Spleen (tissue), 11 donors: ENCODE measurements around the gene KRTAP21-1. TPM values are rescaled to one million over a fixed set of nuclear protein-coding genes. Genes with fewer than 3 reads are reported as not detected.

Experiments used
- DNase-seq: peaks from one replicate; pipeline ENCODE4 v3.0.0-alpha.2; 2020
- H3K27ac ChIP-seq, 8 donors: fragments of 200-600 bp; sonication (generic) in 7 of 8; 1 replicate in 4 of 8; 2 replicates in 4 of 8; pipeline versions ENCODE4 v1.5.0 to v1.8.0; 2016 to 2021; ENCODE audit warnings: inconsistent platforms in 4 of 8, mild to moderate bottlenecking in 4 of 8, moderate library complexity in 1 of 8
- H3K27me3 ChIP-seq, 7 donors: fragments of 200-600 bp; sonication (generic) in 6 of 7; replicated peaks in 1 of 7; 1 replicate in 4 of 7; 2 replicates in 3 of 7; pipeline versions ENCODE4 v1.5.0 to v1.8.0; 2016 to 2021; ENCODE audit warnings: inconsistent platforms in 3 of 7, mild to moderate bottlenecking in 1 of 7
- H3K36me3 ChIP-seq, 6 donors: fragments of 200-600 bp; sonication (generic) in 5 of 6; 1 replicate in 4 of 6; 2 replicates in 2 of 6; pipeline versions ENCODE4 v1.5.0 to v1.8.0; 2016 to 2021; ENCODE audit warnings: inconsistent platforms in 2 of 6
- H3K4me1 ChIP-seq, 6 donors: fragments of 200-600 bp; sonication (generic) in 5 of 6; 1 replicate in 3 of 6; 2 replicates in 3 of 6; pipeline versions ENCODE4 v1.5.0 to v1.8.0; 2016 to 2021; ENCODE audit warnings: inconsistent platforms in 3 of 6
- H3K4me3 ChIP-seq, 8 donors: fragments of 200-600 bp; sonication (generic) in 7 of 8; 1 replicate in 4 of 8; 2 replicates in 4 of 8; pipeline versions ENCODE4 v1.5.0 to v1.8.0; 2016 to 2021; ENCODE audit warnings: inconsistent platforms in 4 of 8, mild to moderate bottlenecking in 4 of 8, moderate library complexity in 2 of 8
- H3K9me3 ChIP-seq, 8 donors: fragments of 200-600 bp; sonication (generic) in 7 of 8; 1 replicate in 4 of 8; 2 replicates in 4 of 8; pipeline versions ENCODE4 v1.5.0 to v1.8.0; 2016 to 2021; ENCODE audit warnings: inconsistent platforms in 4 of 8
- CTCF ChIP-seq, 11 experiments: fragments of 200-600 bp in 7 of 11; fragments of 450-650 bp in 4 of 11; sonication (generic) in 4 of 11; IDR thresholded peaks in 8 of 11; conservative IDR thresholded peaks in 3 of 11; 1 replicate in 7 of 11; 2 replicates in 4 of 11; pipeline versions ENCODE4 v1.4.0 to v1.8.0; 2016 to 2021; ENCODE audit warnings: antibody characterized with exemption in 11 of 11, inconsistent platforms in 4 of 11, mild to moderate bottlenecking in 1 of 11
- POLR2A ChIP-seq, 3 donors: fragments of 450-650 bp; IDR thresholded peaks; one replicate each; pipeline ENCODE4 v1.5.1; 2017; ENCODE audit warnings: antibody characterized with exemption in 3 of 3, mild to moderate bottlenecking in 1 of 3
- POLR2AphosphoS5 ChIP-seq, 3 donors: sonication (generic); formaldehyde crosslinking; IDR thresholded peaks; one replicate each; pipeline ENCODE4 v1.5.1; 2017; ENCODE audit warnings: antibody characterized with exemption in 3 of 3
- WGBS, 5 donors: extraction: QIAGEN DNeasy Blood & Tissue Kit in 3 of 5; methylation state at CpG; one replicate each; pipeline versions ENCODE4 v1.1.5 to v1.1.7; 2013 to 2018; 5-methylcytosine and 5-hydroxymethylcytosine counted together
- intact Hi-C: fragments of 100-400 bp; cut with DNase I; formaldehyde crosslinking; loops from one replicate; pipeline ENCODE4 v1.15.0; 2023; ENCODE audit warnings: low total_unique reads
- polyA plus RNA-seq, 3 donors: library from polyadenylated mRNA; stranded (reverse); fragments of 200-250 nt; gene quantifications; one replicate each; pipeline ENCODE4 v1.2.1, GENCODE V29; 2013
- total RNA-seq, 7 donors: library from RNA; depleted of rRNA in 3 of 7; stranded (reverse); fragments of >200 nt in 3 of 7; fragmentation: NEBNext Ultra II Directional in 4 of 7; extraction: Animal tissue kit (Norgen Biotek cat#: 25700) in 4 of 7; gene quantifications; one replicate each; pipeline versions ENCODE4 v1.1.0 to v1.2.1, GENCODE V29; 2016 to 2021
- donor health status: healthy with polysubstance abuse.
- donor health status: DM: no; HTN: no; CAD: no; lungs with moderate emphysema.
- donor health status: DM: no; HTN: no; CAD: no.
- donor health status: Bipolar disorder and iron deficiency.
- donor health status: healthy.
- donor health status: DM: no; HTN: no; CAD: no.
- donor health status: DM: yes; HTN: yes; CAD: no.

The KRTAP21-1 gene
- total and polyA plus RNA-seq, 10 donors: not detected

DNA sequence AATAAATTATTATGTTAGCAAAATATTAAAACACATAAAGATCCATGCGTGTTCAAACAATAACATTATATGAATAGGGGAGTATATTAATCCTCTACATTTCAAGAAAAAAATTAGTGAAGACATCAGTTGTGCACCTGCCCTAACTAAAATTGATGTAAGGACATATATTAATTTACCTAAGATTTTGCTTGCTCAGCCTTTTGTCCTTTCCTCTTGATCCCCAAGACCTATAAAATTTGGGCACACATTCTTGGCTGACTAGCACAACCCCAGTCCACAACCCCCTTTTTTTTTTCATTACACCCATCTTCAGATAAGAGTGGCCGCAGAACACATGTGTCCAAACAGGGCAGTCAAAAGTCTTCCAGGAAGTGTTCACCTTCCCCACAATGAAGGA lies 14.8 kb downstream of the KRTAP21-1 start:
- H3K27ac ChIP-seq: no peak overlapping the region
- no peak for DNase-seq
- intact Hi-C loops: no loop called here
- TF ChIP-seq CTCF (IDR thresholded peaks at IDR 0.05 in 8 of 11, conservative IDR thresholded peaks at IDR 0.05 in 3 of 11) (no peak), POLR2A (IDR thresholded peaks at IDR 0.05) (no peak), POLR2AphosphoS5 (IDR thresholded peaks at IDR 0.05) (no peak)
- no peaks in the 10 kb centered on the region for H3K4me1 ChIP-seq
- no peak overlapping the region for H3K4me3 ChIP-seq
- no peaks in the 10 kb centered on the region for H3K36me3 ChIP-seq
- peaks cover 0 to 7% (median 0%) of the 10 kb centered on the region in 8 donors for H3K9me3 ChIP-seq
- H3K27me3 ChIP-seq: no peaks in the 10 kb centered on the region
- 79 to 94% (median 87%) methylated on average over 2 of the region's 2 CpGs for WGBS, 5 donors

GRCh38 chr21:30733026-30733425 lies 22.2 kb downstream of the KRTAP21-1 start:
- no peaks in the 10 kb centered on the region for H3K27me3 ChIP-seq
- H3K4me1 ChIP-seq: no peaks in the 10 kb centered on the region
- H3K36me3 ChIP-seq: no peaks in the 10 kb centered on the region
- no peak overlapping the region for H3K4me3 ChIP-seq
- H3K9me3 ChIP-seq: peaks cover 0 to 11% (median 0%) of the 10 kb centered on the region in 8 donors
- 69 to 80% (median 77%) methylated on average over 1 of the region's 1 CpG for WGBS, 5 donors
- no peak overlapping the region for H3K27ac ChIP-seq
- no peak for DNase-seq
- TF ChIP-seq POLR2A (IDR thresholded peaks at IDR 0.05) (no peak), POLR2AphosphoS5 (IDR thresholded peaks at IDR 0.05) (no peak), CTCF (IDR thresholded peaks at IDR 0.05 in 8 of 11, conservative IDR thresholded peaks at IDR 0.05 in 3 of 11) (no peak)
- intact Hi-C loops: no loop called here

GRCh38 chr21:30726726-30727125 lies 28.5 kb downstream of the KRTAP21-1 start:
- H3K36me3 ChIP-seq: no peaks in the 10 kb centered on the region
- peaks cover 0 to 22% (median 0%) of the 10 kb centered on the region in 8 donors for H3K9me3 ChIP-seq
- no peaks in the 10 kb centered on the region for H3K27me3 ChIP-seq
- H3K4me1 ChIP-seq: no peaks in the 10 kb centered on the region
- no peak for DNase-seq
- 56 to 83% (median 69%) methylated on average over 1 of the region's 1 CpG for WGBS, 5 donors
- no peak overlapping the region for H3K27ac ChIP-seq
- TF ChIP-seq POLR2AphosphoS5 (IDR thresholded peaks at IDR 0.05) (no peak), POLR2A (IDR thresholded peaks at IDR 0.05) (no peak), CTCF (IDR thresholded peaks at IDR 0.05 in 8 of 11, conservative IDR thresholded peaks at IDR 0.05 in 3 of 11) (no peak)
- H3K4me3 ChIP-seq: no peak overlapping the region
- intact Hi-C loops: no loop called here

DNA sequence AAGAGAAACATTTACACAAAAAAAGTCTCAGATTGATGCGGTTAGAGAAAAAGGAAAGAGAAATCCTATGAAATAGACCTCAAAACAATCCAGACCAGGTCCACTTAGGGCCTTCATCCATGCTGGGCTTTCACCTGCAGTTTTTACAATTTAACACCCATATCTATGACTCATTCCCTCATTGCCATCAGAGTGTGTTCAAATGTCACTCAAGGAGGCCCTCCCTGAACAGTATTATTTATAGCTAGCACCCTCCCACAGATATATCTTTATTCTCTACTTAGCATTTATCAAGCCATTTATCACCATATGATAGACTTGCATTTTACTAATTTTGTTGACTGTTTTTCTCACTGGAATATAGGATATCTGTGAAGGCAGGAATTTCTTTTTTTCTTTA lies 35.8 kb downstream of the KRTAP21-1 start:
- H3K36me3 ChIP-seq: no peaks in the 10 kb centered on the region
- no peak overlapping the region for H3K27ac ChIP-seq
- TF ChIP-seq POLR2A (IDR thresholded peaks at IDR 0.05) (no peak), POLR2AphosphoS5 (IDR thresholded peaks at IDR 0.05) (no peak), CTCF (IDR thresholded peaks at IDR 0.05 in 8 of 11, conservative IDR thresholded peaks at IDR 0.05 in 3 of 11) (no peak)
- H3K27me3 ChIP-seq: no peaks in the 10 kb centered on the region
- WGBS, 5 donors: 84 to 100% (median 87%) methylated on average over 1 of the region's 1 CpG
- intact Hi-C loops: no loop called here
- H3K4me3 ChIP-seq: no peak overlapping the region
- no peaks in the 10 kb centered on the region for H3K9me3 ChIP-seq
- no peaks in the 10 kb centered on the region for H3K4me1 ChIP-seq
- no peak for DNase-seq
